ENCODE data around the gene BCL7C.
A peak's percentile ranks its signal among the peaks of the same experiment; 100 is the strongest.
"Not testable (repeated sequence)": the region's sequence is repeated elsewhere in the genome, so short reads cannot be mapped to it uniquely, and the experiment has no call there.

The BCL7C gene

GRCh38 chr16:30894540-30895368 lies 877 bp upstream of the BCL7C start:
- no peak for DNase-seq

- DNase-seq, result no peak
Measured at GRCh38 chr16:30893417-30893743, 497 bp downstream of the BCL7C start.

GRCh38 chr16:30892670-30893416 lies 1.0 kb downstream of the BCL7C start:
- no peak for DNase-seq

GRCh38 chr16:30891043-30891823 lies 2.6 kb downstream of the BCL7C start:
- DNase-seq, result not testable (repeated sequence)

GRCh38 chr16:30889721-30890120 lies 4.2 kb downstream of the BCL7C start:
- no peak for DNase-seq

GRCh38 chr16:30888856-30889499 lies 4.9 kb downstream of the BCL7C start:
- no peak for DNase-seq

- DNase-seq, result no peak
Measured at GRCh38 chr16:30887927-30888326, 6.0 kb downstream of the BCL7C start.

GRCh38 chr16:30886145-30886544 lies 7.7 kb downstream of the BCL7C start:
- DNase-seq, result no peak

GRCh38 chr16:30885196-30885595 lies 8.7 kb downstream of the BCL7C start:
- DNase-seq, result no peak

GRCh38 chr16:30884760-30885159 lies 9.1 kb downstream of the BCL7C start:
- DNase-seq, result no peak

- DNase-seq, result no peak
Measured at GRCh38 chr16:30882429-30883310, 11.2 kb downstream of the BCL7C start.

- DNase-seq, result no peak
Measured at GRCh38 chr16:30876867-30877266, 17.0 kb downstream of the BCL7C start.

- DNase-seq, result peak; percentile 76
Measured at GRCh38 chr16:30875871-30876801, 17.7 kb downstream of the BCL7C start.

GRCh38 chr16:30874821-30875717 lies 18.8 kb downstream of the BCL7C start:
- peak; percentile 96 for DNase-seq

- peak; percentile 65 for DNase-seq
Measured at GRCh38 chr16:30874244-30874820, 19.5 kb downstream of the BCL7C start.

GRCh38 chr16:30870904-30871303 lies 23.0 kb downstream of the BCL7C start:
- DNase-seq, result no peak

- DNase-seq, result no peak
Measured at GRCh38 chr16:30867747-30868146, 26.1 kb downstream of the BCL7C start.

GRCh38 chr16:30866031-30866430 lies 27.8 kb downstream of the BCL7C start:
- no peak for DNase-seq

- DNase-seq, result not testable (repeated sequence)
Measured at GRCh38 chr16:30863178-30863577, 30.7 kb downstream of the BCL7C start.

Measured in activated CD8-positive, alpha-beta memory T cell treated with anti-CD3 and anti-CD28 coated beads for 24 hours (primary cell).